Airway epithelial cell (primary cell): Measurements from ENCODE around the gene TBC1D9B. TPM values are rescaled to one million over a fixed set of nuclear protein-coding genes. Genes with fewer than 3 reads are reported as not detected.

Experiments used
- total RNA-seq: library from RNA; depleted of rRNA; stranded (reverse); fragments of >200 nt; gene quantifications from 2 replicates; pipeline ENCODE4 v1.2.3, GENCODE V29; 2015

Gene TBC1D9B
- total RNA-seq, result 47.8 and 63.1 TPM in 2 replicates

GRCh38 chr5:179907556-179908324 is at the start of gene TBC1D9B:
TSS of gene TBC1D9B (minus strand) at chr5:179907897. CDS start at chr5:179907821, 76 bp downstream.

DNA sequence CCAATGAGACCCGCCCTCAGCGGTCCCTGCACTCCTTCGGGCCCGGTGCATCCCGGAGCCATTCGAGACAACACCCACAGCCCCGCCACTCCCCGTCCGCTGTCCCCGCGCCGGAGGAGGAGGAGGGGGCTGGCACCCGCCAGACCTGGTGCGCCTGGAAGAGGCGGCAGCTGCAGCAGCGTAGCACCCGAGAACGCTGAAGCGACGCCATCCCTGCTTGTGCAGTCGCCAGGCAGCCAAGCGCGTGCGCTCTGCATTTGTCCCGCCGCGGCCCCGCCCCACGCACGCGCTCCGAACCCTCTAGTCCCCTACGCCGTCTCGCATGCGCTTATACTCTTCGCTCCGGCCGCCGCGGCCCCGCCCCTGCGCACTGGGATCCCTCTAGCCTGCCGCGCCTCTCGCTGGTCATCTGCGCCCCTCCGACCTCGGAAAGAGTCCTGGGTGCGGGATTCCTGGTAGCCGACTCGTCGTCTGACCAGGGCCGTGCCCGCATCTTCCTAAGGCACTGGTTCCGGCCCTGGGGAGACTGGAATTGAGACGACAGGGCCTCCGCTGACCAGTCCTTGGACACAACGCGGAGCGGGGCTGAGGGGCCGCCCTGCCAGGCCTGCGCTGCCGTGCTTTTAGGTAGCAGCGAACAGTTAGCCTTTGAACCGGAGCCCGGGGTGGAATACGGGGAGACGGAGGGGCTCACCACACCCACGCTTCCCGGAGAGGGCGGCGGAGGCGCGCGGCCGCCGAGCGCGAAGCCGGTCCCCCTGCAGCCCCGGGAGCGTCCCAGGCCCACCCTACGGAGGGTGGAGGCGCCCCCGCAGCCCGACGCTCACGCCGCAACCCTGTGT is 48.9 kb downstream of the TBC1D9B start, which contains the start of gene MRNIP:
Gene MRNIP (minus strand): TSS at position 232 of the 842 bp plus-strand sequence. CDS start 21 bp downstream, at position 211.

DNA sequence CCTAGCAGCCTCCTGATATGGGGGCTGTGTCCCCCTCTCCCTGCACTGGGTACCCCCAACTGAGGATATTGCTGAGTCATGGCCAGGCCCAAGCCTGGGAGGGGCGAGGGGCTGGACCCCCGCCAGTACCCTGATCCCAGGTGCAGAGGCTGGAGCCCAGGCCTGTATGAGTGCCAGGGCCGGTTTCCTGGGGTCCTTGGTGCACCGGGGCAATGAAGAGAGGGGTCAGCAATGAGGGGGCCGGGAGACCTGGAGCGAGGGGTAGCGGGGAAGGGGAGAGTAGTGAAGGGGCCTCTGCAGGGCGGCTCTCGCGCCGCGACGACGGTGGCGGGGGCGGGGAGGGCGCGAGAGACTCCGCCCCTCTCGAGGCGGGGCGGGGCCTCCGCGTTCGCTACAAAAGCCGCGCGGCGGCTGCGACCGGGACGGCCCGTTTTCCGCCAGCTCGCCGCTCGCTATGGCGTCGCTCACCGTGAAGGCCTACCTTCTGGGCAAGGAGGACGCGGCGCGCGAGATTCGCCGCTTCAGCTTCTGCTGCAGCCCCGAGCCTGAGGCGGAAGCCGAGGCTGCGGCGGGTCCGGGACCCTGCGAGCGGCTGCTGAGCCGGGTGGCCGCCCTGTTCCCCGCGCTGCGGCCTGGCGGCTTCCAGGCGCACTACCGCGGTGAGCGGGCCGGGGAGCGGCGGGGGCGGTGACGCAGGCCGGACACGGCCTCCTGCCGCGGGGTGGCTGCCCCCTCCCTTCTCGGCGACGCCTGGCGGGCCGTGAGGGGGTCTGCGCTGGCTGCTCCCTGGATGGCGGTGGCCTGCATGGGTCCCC is 87.0 kb downstream of the TBC1D9B start, which contains the start of gene SQSTM1:
Gene SQSTM1 (plus strand): TSS at position 423 of the 815 bp plus-strand sequence. CDS start 32 bp downstream, at position 455.

Other genes starting within 250 kb of the TBC1D9B start
- gene CBY3, start 226.9 kb downstream of the TBC1D9B start, total RNA-seq, result not detected in 2 replicates
- 283 and 325 TPM in 2 replicates for gene CANX, start 208.9 kb downstream of the TBC1D9B start, total RNA-seq
- 9.4 and 14.7 TPM in 2 replicates for gene MAML1, start 175.1 kb downstream of the TBC1D9B start, total RNA-seq
- gene LTC4S, start 113.9 kb downstream of the TBC1D9B start, total RNA-seq, result 1.4 and 3.8 TPM in 2 replicates
- gene MGAT4B, start 101.0 kb downstream of the TBC1D9B start, total RNA-seq, result 108 and 116 TPM in 2 replicates
- gene SQSTM1, start 87.0 kb downstream of the TBC1D9B start, total RNA-seq, result 108 and 113 TPM in 2 replicates
- gene MRNIP, start 49.1 kb downstream of the TBC1D9B start, total RNA-seq, result 10.9 and 11.8 TPM in 2 replicates
- 19.6 and 31.9 TPM in 2 replicates for gene RNF130, start 163.9 kb upstream of the TBC1D9B start, total RNA-seq